Right atrium auricular region (tissue), 2 donors: ENCODE results near the gene SAMD1. TPM values are rescaled to one million over a fixed set of nuclear protein-coding genes. Genes with fewer than 3 reads are reported as not detected.
A peak's percentile ranks its signal among the peaks of the same experiment; 100 is the strongest.

Experiments used
- DNase-seq: peaks from one replicate; pipeline ENCODE4 v3.0.0-alpha.2; 2019; ENCODE audit warnings: low spot score
- H3K27ac ChIP-seq, 2 donors: fragments of 200-600 bp; sonication (generic); 1 replicate in 1 of 2; 2 replicates in 1 of 2; pipeline ENCODE4 v1.5.1; 2016 to 2019
- H3K27me3 ChIP-seq, 2 donors: fragments of 200-600 bp; sonication (generic); one replicate each; pipeline versions ENCODE4 v1.5.1 to v1.6.0; 2017 to 2019
- H3K36me3 ChIP-seq: fragments of 200-600 bp; sonication (generic); one replicate; pipeline ENCODE4 v1.5.1; 2016
- H3K4me1 ChIP-seq, 2 donors: fragments of 200-600 bp; sonication (generic); one replicate each; pipeline versions ENCODE4 v1.5.1 to v1.6.0; 2017 to 2019
- H3K4me3 ChIP-seq, 2 donors: fragments of 200-600 bp; sonication (generic); 1 replicate in 1 of 2; 2 replicates in 1 of 2; pipeline ENCODE4 v1.5.1; 2017 to 2019; ENCODE audit warnings: mild to moderate bottlenecking in 1 of 2, moderate library complexity in 1 of 2
- H3K9me3 ChIP-seq, 2 donors: fragments of 200-600 bp; sonication (generic); one replicate each; pipeline ENCODE4 v1.5.1; 2019
- total RNA-seq, 2 donors: library from RNA; depleted of rRNA; stranded (reverse); fragments of >200 nt; gene quantifications; one replicate each; pipeline ENCODE4 v1.1.0, GENCODE V29; 2016
- TF ChIP-seq, protein P1 (sequence below), 2 donors: fragments of 200-600 bp; sonication (generic); IDR thresholded peaks; one replicate each; pipeline ENCODE4 v1.5.1; 2019; ENCODE audit warnings: antibody characterized with exemption in 2 of 2

SAMD1 gene
- total RNA-seq, 2 donors from 2014 or later: 20.2 to 38.2 TPM

- Histone ChIP-seq H3K9me3 (no peaks in the 10 kb centered on the region), H3K4me1 (peaks cover 0 to 46% of the 10 kb centered on the region in 2 donors), H3K4me3 (no peak overlapping the region), H3K27me3 (no peaks in the 10 kb centered on the region), H3K36me3 (peaks cover 36% of the 10 kb centered on the region), H3K27ac (peak overlapping the region; percentile 79 to 91)
- DNase-seq: no peak
- TF ChIP-seq, protein P1, sequence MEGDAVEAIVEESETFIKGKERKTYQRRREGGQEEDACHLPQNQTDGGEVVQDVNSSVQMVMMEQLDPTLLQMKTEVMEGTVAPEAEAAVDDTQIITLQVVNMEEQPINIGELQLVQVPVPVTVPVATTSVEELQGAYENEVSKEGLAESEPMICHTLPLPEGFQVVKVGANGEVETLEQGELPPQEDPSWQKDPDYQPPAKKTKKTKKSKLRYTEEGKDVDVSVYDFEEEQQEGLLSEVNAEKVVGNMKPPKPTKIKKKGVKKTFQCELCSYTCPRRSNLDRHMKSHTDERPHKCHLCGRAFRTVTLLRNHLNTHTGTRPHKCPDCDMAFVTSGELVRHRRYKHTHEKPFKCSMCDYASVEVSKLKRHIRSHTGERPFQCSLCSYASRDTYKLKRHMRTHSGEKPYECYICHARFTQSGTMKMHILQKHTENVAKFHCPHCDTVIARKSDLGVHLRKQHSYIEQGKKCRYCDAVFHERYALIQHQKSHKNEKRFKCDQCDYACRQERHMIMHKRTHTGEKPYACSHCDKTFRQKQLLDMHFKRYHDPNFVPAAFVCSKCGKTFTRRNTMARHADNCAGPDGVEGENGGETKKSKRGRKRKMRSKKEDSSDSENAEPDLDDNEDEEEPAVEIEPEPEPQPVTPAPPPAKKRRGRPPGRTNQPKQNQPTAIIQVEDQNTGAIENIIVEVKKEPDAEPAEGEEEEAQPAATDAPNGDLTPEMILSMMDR (IDR thresholded peaks at IDR 0.05): no peak
Measured at GRCh38 chr19:14106840-14107239, 16.3 kb upstream of the SAMD1 start.

GRCh38 chr19:14105680-14106079, 15.1 kb upstream of the SAMD1 start:
- no peak for DNase-seq
- Histone ChIP-seq H3K4me1 (peaks cover 0 to 36% of the 10 kb centered on the region in 2 donors), H3K36me3 (peaks cover 48% of the 10 kb centered on the region), H3K4me3 (no peak overlapping the region), H3K27ac (peak overlapping the region in 1 of 2 donors; percentile 79), H3K9me3 (no peaks in the 10 kb centered on the region), H3K27me3 (no peaks in the 10 kb centered on the region)
- TF ChIP-seq, protein P1 (IDR thresholded peaks at IDR 0.05): no peak

GRCh38 chr19:14103310-14103709, 12.8 kb upstream of the SAMD1 start:
- no peak for DNase-seq
- Histone ChIP-seq H3K36me3 (peaks cover 64% of the 10 kb centered on the region), H3K27me3 (no peaks in the 10 kb centered on the region), H3K9me3 (no peaks in the 10 kb centered on the region), H3K4me3 (no peak overlapping the region), H3K27ac (peak overlapping the region in 1 of 2 donors; percentile 2), H3K4me1 (peaks cover 0 to 31% of the 10 kb centered on the region in 2 donors)
- TF ChIP-seq, protein P1 (IDR thresholded peaks at IDR 0.05): no peak

DNA sequence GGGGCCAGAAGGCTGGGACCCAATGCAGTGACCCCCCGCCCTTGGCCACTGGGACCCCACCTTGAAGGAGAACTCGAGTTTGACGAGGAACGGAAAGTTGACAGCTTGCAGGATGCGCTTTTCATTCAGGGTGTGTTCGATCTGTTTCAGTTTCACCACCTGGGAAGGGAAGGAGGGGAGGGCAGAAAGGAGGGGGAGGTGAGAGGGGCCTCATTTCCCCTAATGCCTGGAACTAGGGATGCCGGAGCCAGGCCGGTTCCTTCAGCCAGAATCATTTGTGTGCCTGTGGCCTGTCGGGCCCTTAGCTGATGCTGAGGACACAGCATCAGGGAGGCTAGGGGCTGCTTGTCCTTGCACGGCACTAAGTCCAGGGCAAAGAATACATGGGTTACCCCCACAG, 12.2 kb upstream of the SAMD1 start:
- no peak overlapping the region for H3K4me3 ChIP-seq
- H3K4me1 ChIP-seq: peaks cover 0 to 25% of the 10 kb centered on the region in 2 donors
- no peaks in the 10 kb centered on the region for H3K9me3 ChIP-seq
- peak overlapping the region in 1 of 2 donors; percentile 27 for H3K27ac ChIP-seq
- TF ChIP-seq, protein P1 (IDR thresholded peaks at IDR 0.05): no peak
- peaks cover 70% of the 10 kb centered on the region for H3K36me3 ChIP-seq
- H3K27me3 ChIP-seq: no peaks in the 10 kb centered on the region
- no peak for DNase-seq

- Histone ChIP-seq H3K4me1 (peaks cover 0 to 20% of the 10 kb centered on the region in 2 donors), H3K9me3 (no peaks in the 10 kb centered on the region), H3K27me3 (no peaks in the 10 kb centered on the region), H3K4me3 (no peak overlapping the region), H3K36me3 (peaks cover 75% of the 10 kb centered on the region), H3K27ac (peak overlapping the region in 1 of 2 donors; percentile 27)
- DNase-seq: no peak
- TF ChIP-seq, protein P1 (IDR thresholded peaks at IDR 0.05): no peak
Measured at GRCh38 chr19:14102102-14102696, 11.6 kb upstream of the SAMD1 start.
